HCT116 (cell line): ENCODE results near the gene TTLL11. TPM values are rescaled to one million over a fixed set of nuclear protein-coding genes. Genes with fewer than 3 reads are reported as not detected.

Source experiments
- ATAC-seq: fragments of 200-7000 bp; cut with Tn5 transposase; 2 replicates; pipeline ENCODE4 v1.9.1; 2020; ENCODE audit warnings: mild to moderate bottlenecking, moderate library complexity
- BruUV-seq: library from RNA; stranded (reverse); fragments of 400-500 nt; replicated peaks from 2 replicates; lab custom pipeline; 2021; lab: Mats Ljungman, UMichigan
- CTCF ChIA-PET: fragments of 300-600 bp; sonication (Branson Sonifier 250); formaldehyde crosslinking; loops from one replicate; lab custom pipeline; 2021; ENCODE audit warnings: antibody characterized with exemption; lab: Charles Lee
- POLR2A ChIA-PET: fragments of 300-600, 350-600 bp; sonication (Branson Sonifier 250); formaldehyde crosslinking; loops from one replicate; lab custom pipeline; 2021; ENCODE audit warnings: antibody characterized with exemption; lab: Charles Lee
- RAD21 ChIA-PET, 2 experiments: fragments of 300-600 bp; sonication (Branson Sonifier 250); formaldehyde crosslinking; loops; one replicate each; lab custom pipeline; 2023; ENCODE audit warnings: low total read pairs in 2 of 2; ENCODE audit not compliant: uncharacterized antibody in 2 of 2, unreplicated experiment in 2 of 2, low non-redundant PET in 1 of 2; lab: Charles Lee
- DNase-seq: peaks from one replicate; pipeline ENCODE4 v3.0.0-alpha.2; 2010; ENCODE audit warnings: low read depth, low spot score
- H2AFZ ChIP-seq: fragments of 200-600 bp; shearing (Covaris generic), sonication (generic); 2 replicates; pipeline ENCODE4 v1.6.1; 2017; ENCODE audit warnings: low read depth, mixed run types, mixed read lengths, antibody characterized with exemption, low read length; ENCODE audit not compliant: poor library complexity, severe bottlenecking
- H3K27ac ChIP-seq: 2 replicates; pipeline ENCODE4 v1.5.1; 2012; ENCODE audit warnings: low read depth, low read length
- H3K27me3 ChIP-seq: fragments of 200-600 bp; sonication (generic); 2 replicates; pipeline ENCODE4 v1.6.1; 2016; ENCODE audit warnings: mixed run types, low read length, mixed read lengths; ENCODE audit not compliant: insufficient read depth
- H3K36me3 ChIP-seq, 2 experiments: fragments of 200-500 bp in 1 of 2; fragments of 200-600 bp in 1 of 2; sonication (Bioruptor generic) in 1 of 2; sonication (generic) in 1 of 2; 2 replicates each; pipeline versions ENCODE4 v1.5.1 to v1.6.1; 2014 to 2016; ENCODE audit warnings: low read length in 2 of 2, inconsistent platforms in 1 of 2, mixed read lengths in 1 of 2, mixed run types in 1 of 2; ENCODE audit not compliant: insufficient read depth in 2 of 2, control insufficient read depth in 1 of 2
- H3K4me1 ChIP-seq, 2 experiments: fragments of 200-600 bp in 1 of 2; sonication (generic) in 1 of 2; 2 replicates each; pipeline versions ENCODE4 v1.5.1 to v1.6.1; 2012 to 2017; ENCODE audit warnings: low read length in 2 of 2, inconsistent platforms in 1 of 2, mild to moderate bottlenecking in 1 of 2, mixed read lengths in 1 of 2, mixed run types in 1 of 2, moderate library complexity in 1 of 2; ENCODE audit not compliant: insufficient read depth in 2 of 2, control insufficient read depth in 1 of 2
- H3K4me2 ChIP-seq: fragments of 200-600 bp; sonication (generic); 2 replicates; pipeline ENCODE4 v1.6.1; 2017; ENCODE audit warnings: mixed run types, low read length, mixed read lengths
- H3K4me3 ChIP-seq, 2 experiments: fragments of 200-600 bp in 1 of 2; sonication (generic) in 1 of 2; replicated peaks in 1 of 2; 2 replicates each; pipeline ENCODE4 v1.5.1; 2011 to 2016; ENCODE audit warnings: low read length in 2 of 2, control low read depth in 1 of 2, low read depth in 1 of 2, mild to moderate bottlenecking in 1 of 2, mixed read lengths in 1 of 2, mixed run types in 1 of 2
- H3K79me2 ChIP-seq: fragments of 200-600 bp; sonication (generic); 2 replicates; pipeline ENCODE4 v1.6.1; 2017; ENCODE audit warnings: mild to moderate bottlenecking, mixed run types, low read length, moderate library complexity, mixed read lengths; ENCODE audit not compliant: insufficient read depth
- H3K9ac ChIP-seq: fragments of 200-600 bp; sonication (generic); 2 replicates; pipeline ENCODE4 v1.6.1; 2016; ENCODE audit warnings: low read length, mixed read lengths
- H3K9me2 ChIP-seq: fragments of 200-600 bp; sonication (generic), shearing (Covaris generic); 2 replicates; pipeline ENCODE4 v1.6.1; 2017; ENCODE audit warnings: mixed run types, mild to moderate bottlenecking, moderate library complexity; ENCODE audit not compliant: insufficient read depth
- H3K9me3 ChIP-seq, 2 experiments: fragments of 200-500 bp in 1 of 2; fragments of 200-600 bp in 1 of 2; sonication (Bioruptor generic) in 1 of 2; sonication (generic) in 1 of 2; 2 replicates each; pipeline ENCODE4 v1.6.1; 2014 to 2017; ENCODE audit warnings: low read length in 2 of 2, mixed read lengths in 2 of 2, inconsistent platforms in 1 of 2, low read depth in 1 of 2, mild to moderate bottlenecking in 1 of 2, mixed run types in 1 of 2, moderate library complexity in 1 of 2; ENCODE audit not compliant: control insufficient read depth in 1 of 2, insufficient read depth in 1 of 2
- H4K20me1 ChIP-seq: fragments of 200-600 bp; sonication (generic), shearing (Covaris generic); 2 replicates; pipeline ENCODE4 v1.6.1; 2017; ENCODE audit warnings: mixed run types, mild to moderate bottlenecking, moderate library complexity; ENCODE audit not compliant: insufficient read depth
- CBX3 ChIP-seq: IDR thresholded peaks from 2 replicates; pipeline ENCODE4 v1.6.1; 2012; ENCODE audit warnings: low read depth
- EGR1 ChIP-seq: IDR thresholded peaks from 2 replicates; pipeline ENCODE4 v1.6.1; 2012; ENCODE audit warnings: low read depth
- ELF1 ChIP-seq: IDR thresholded peaks from 2 replicates; pipeline ENCODE4 v1.6.1; 2012; ENCODE audit warnings: low read depth, borderline replicate concordance
- EZH2 ChIP-seq: fragments of 200-600 bp; sonication (generic); IDR thresholded peaks from 2 replicates; pipeline ENCODE4 v1.6.1; 2017; ENCODE audit warnings: antibody characterized with exemption, mixed run types
- EZH2phosphoT487 ChIP-seq: fragments of 200-600 bp; IDR thresholded peaks from 2 replicates; pipeline ENCODE4 v1.6.1; 2018; ENCODE audit warnings: antibody characterized with exemption, borderline replicate concordance
- FOSL1 ChIP-seq: IDR thresholded peaks from 2 replicates; pipeline ENCODE4 v1.6.1; 2012; ENCODE audit warnings: low read depth
- JUND ChIP-seq: IDR thresholded peaks from 2 replicates; pipeline ENCODE4 v1.6.1; 2012
- POLR2A ChIP-seq: IDR thresholded peaks from 2 replicates; pipeline ENCODE4 v1.7.0; 2011; ENCODE audit warnings: borderline replicate concordance; ENCODE audit not compliant: insufficient read depth, insufficient read length; ENCODE audit errors: extremely low read depth
- POLR2AphosphoS5 ChIP-seq: IDR thresholded peaks from 2 replicates; pipeline ENCODE4 v1.6.1; 2011; ENCODE audit warnings: mild to moderate bottlenecking, low read depth, low read length, moderate library complexity
- SRF ChIP-seq: IDR thresholded peaks from 2 replicates; pipeline ENCODE4 v1.6.1; 2012; ENCODE audit warnings: low read depth
- YY1 ChIP-seq: IDR thresholded peaks from 2 replicates; pipeline ENCODE4 v1.6.1; 2011; ENCODE audit warnings: low read length, low read depth, moderate library complexity, mild to moderate bottlenecking; ENCODE audit not compliant: insufficient replicate concordance; ENCODE audit errors: extremely low read depth
- ZFX ChIP-seq: fragments of 450-650 bp; IDR thresholded peaks from 2 replicates; pipeline ENCODE4 v1.6.1; 2017
- intact Hi-C: fragments of 100-400 bp; cut with micrococcal nuclease; formaldehyde crosslinking; loops from 2 replicates; pipeline ENCODE4 v1.10.0; 2022
- total RNA-seq: library from RNA; stranded (reverse); gene quantifications from one replicate; pipeline ENCODE4 v1.2.1, GENCODE V29; 2021; ENCODE audit not compliant: unreplicated experiment
- TF ChIP-seq, protein P1 (sequence below): IDR thresholded peaks from 2 replicates; pipeline ENCODE4 v1.6.1; 2012
- TF ChIP-seq, protein P2 (sequence below), 3 experiments: fragments of 200-600 bp in 1 of 3; sonication (generic) in 1 of 3; IDR thresholded peaks in 2 of 3; conservative IDR thresholded peaks in 1 of 3; 2 replicates each; pipeline ENCODE4 v1.5.1; 2012 to 2017; ENCODE audit warnings: low read depth in 2 of 3, low read length in 2 of 3, antibody characterized with exemption in 1 of 3, borderline replicate concordance in 1 of 3, control low read depth in 1 of 3, mild to moderate bottlenecking in 1 of 3, mixed read lengths in 1 of 3, mixed run types in 1 of 3, moderate library complexity in 1 of 3; ENCODE audit not compliant: insufficient read depth in 1 of 3

The TTLL11 gene
- total RNA-seq, 1 experiment from 2014 or later = 2.2 TPM

DNA sequence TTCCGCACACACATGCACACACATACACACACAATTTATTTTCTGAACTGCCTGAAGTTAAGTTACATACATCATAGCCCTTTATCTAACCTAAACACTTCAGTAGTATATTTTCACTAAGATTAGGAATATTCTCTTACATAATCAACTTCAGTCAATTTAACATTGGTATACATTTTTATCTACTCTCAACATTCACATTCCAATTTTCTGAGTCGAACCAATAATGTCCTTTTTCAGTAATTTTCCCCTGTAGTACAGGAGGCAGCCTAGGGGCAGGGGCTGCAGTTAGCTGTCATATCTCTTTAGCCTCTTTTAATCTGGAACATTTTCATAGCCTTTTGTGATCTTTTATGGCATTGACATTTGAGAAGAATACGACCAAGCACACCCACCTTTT, 291.5 kb downstream of the TTLL11 start:
- no peaks in the 10 kb centered on the region for H3K4me1 ChIP-seq
- RAD21 ChIA-PET = no interaction called here
- TF ChIP-seq, protein P1, sequence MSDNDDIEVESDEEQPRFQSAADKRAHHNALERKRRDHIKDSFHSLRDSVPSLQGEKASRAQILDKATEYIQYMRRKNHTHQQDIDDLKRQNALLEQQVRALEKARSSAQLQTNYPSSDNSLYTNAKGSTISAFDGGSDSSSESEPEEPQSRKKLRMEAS = no peak
- no peak for TF ChIP-seq ZFX
- no peak for TF ChIP-seq EZH2
- no peak for TF ChIP-seq SRF
- TF ChIP-seq FOSL1 = no peak
- no peak for TF ChIP-seq JUND
- TF ChIP-seq EZH2phosphoT487 = no peak
- TF ChIP-seq EGR1 = no peak
- no peak for TF ChIP-seq POLR2A
- TF ChIP-seq YY1 = no peak
- TF ChIP-seq, protein P2, sequence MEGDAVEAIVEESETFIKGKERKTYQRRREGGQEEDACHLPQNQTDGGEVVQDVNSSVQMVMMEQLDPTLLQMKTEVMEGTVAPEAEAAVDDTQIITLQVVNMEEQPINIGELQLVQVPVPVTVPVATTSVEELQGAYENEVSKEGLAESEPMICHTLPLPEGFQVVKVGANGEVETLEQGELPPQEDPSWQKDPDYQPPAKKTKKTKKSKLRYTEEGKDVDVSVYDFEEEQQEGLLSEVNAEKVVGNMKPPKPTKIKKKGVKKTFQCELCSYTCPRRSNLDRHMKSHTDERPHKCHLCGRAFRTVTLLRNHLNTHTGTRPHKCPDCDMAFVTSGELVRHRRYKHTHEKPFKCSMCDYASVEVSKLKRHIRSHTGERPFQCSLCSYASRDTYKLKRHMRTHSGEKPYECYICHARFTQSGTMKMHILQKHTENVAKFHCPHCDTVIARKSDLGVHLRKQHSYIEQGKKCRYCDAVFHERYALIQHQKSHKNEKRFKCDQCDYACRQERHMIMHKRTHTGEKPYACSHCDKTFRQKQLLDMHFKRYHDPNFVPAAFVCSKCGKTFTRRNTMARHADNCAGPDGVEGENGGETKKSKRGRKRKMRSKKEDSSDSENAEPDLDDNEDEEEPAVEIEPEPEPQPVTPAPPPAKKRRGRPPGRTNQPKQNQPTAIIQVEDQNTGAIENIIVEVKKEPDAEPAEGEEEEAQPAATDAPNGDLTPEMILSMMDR (IDR thresholded peaks at IDR 0.05 in 2 of 3, conservative IDR thresholded peaks at IDR 0.05 in 1 of 3; ENCODE audit: borderline replicate concordance in 1 of 3, insufficient read depth in 1 of 3, low read depth in 2 of 3, low read length in 2 of 3) = no peak
- no peak for TF ChIP-seq CBX3
- no peak for TF ChIP-seq ELF1
- no peak for TF ChIP-seq POLR2AphosphoS5

More for the DNA sequence above, 291.5 kb downstream of the TTLL11 start:
- intact Hi-C loops = no loop called here
- Histone ChIP-seq H3K4me3 (no peak overlapping the region), H3K79me2 (no peaks in the 10 kb centered on the region), H3K9me3 (no peaks in the 10 kb centered on the region), H3K9ac (no peak overlapping the region), H2AFZ (no peak overlapping the region), H3K36me3 (no peaks in the 10 kb centered on the region), H3K27ac (no peak overlapping the region), H4K20me1 (no peaks in the 10 kb centered on the region), H3K9me2 (no peaks in the 10 kb centered on the region), H3K4me2 (no peak overlapping the region), H3K27me3 (peaks cover 20% of the 10 kb centered on the region)
- ATAC-seq (no peak), DNase-seq (no peak)
- CTCF ChIA-PET = no interaction called here
- BruUV-seq = no TSS peak
- POLR2A ChIA-PET = no interaction called here
